ENCODE data around the gene NDUFA12. TPM values are rescaled to one million over a fixed set of nuclear protein-coding genes. Genes with fewer than 3 reads are reported as not detected.
"Not testable (repeated sequence)": the region's sequence is repeated elsewhere in the genome, so short reads cannot be mapped to it uniquely, and the experiment has no call there.

NDUFA12 gene
- total and polyA plus RNA-seq, 9 donors = 78.0 to 124 (median 89.2) TPM

DNA sequence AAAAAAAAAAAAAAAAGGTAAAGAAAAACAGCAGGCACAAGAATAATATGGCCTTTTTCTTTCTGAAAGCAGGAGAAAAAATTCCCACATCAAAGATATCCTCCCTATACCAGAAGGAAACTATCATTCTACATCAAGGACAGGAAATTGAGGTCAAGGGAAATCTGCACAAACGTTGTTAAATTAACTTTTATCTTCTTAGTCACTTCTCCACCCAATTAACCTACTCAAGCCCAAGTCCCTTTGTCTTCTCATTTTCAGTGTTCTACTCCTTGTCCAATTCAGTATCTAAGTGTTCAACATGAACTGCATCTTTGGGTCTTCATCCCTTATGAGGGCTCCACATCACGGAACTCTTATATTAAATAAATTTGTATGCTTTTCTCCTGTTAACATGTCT is 15.7 kb downstream of the NDUFA12 start:
- no peaks in the 10 kb centered on the region for H3K4me1 ChIP-seq (ENCODE audit: control insufficient read depth, insufficient read depth, low read length)
- 11% methylated on average over 1 of the region's 2 CpGs for whole genome bisulfite sequencing (ENCODE audit: insufficient coverage)

DNA sequence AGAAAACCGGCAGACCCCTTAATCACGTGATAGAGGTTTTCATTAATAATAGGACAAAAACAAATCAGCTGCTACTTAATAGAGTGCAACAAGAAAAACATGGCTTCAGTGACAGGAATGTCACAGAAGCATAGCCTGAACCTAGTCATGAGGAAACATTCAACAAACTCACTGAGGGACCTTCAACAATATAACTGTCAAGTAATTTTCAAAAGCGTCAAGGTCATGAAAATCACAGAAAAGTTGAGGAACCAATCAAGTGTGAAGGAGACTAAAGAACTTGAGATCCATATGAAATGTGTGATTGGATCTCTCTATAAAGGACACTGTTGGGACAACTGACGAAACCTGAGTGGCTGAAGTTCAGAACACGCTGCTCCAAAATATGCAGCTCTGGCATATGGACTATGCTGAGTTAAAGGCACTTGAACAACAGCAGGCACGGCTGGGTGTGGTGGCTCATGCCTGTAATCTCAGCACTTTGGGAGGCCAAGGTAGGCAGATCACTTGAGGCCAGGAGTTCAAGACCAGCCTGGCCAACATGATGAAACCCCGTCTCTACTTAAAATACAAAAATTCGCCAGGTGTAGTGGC is 16.3 kb downstream of the NDUFA12 start:
- H3K27me3 ChIP-seq (ENCODE audit: control insufficient read depth, insufficient read depth, low read length) = no peaks in the 10 kb centered on the region
- no peaks in the 10 kb centered on the region for H3K9me3 ChIP-seq (replicated peaks; ENCODE audit: control insufficient read depth, low read depth, low read length)
- no peaks in the 10 kb centered on the region for H3K4me1 ChIP-seq (ENCODE audit: control insufficient read depth, insufficient read depth, low read length)
- DNase-seq = no peak
- no peak overlapping the region for H3K4me3 ChIP-seq (ENCODE audit: low read length)
- 95% methylated on average over 3 of the region's 8 CpGs for WGBS (ENCODE audit: insufficient coverage)
- H3K27ac ChIP-seq (ENCODE audit: low read length) = no peak overlapping the region
- H3K36me3 ChIP-seq (ENCODE audit: control insufficient read depth, insufficient read depth, low read length) = peaks cover 20% of the 10 kb centered on the region

More for the DNA sequence above, 15.7 kb downstream of the NDUFA12 start:
- Histone ChIP-seq H3K36me3 (ENCODE audit: control insufficient read depth, insufficient read depth, low read length) (peaks cover 23% of the 10 kb centered on the region), H3K27me3 (ENCODE audit: control insufficient read depth, insufficient read depth, low read length) (no peaks in the 10 kb centered on the region), H3K4me3 (ENCODE audit: low read length) (no peak overlapping the region), H3K27ac (ENCODE audit: low read length) (no peak overlapping the region), H3K9me3 (replicated peaks; ENCODE audit: control insufficient read depth, low read depth, low read length) (no peaks in the 10 kb centered on the region)
- DNase-seq = no peak

DNA sequence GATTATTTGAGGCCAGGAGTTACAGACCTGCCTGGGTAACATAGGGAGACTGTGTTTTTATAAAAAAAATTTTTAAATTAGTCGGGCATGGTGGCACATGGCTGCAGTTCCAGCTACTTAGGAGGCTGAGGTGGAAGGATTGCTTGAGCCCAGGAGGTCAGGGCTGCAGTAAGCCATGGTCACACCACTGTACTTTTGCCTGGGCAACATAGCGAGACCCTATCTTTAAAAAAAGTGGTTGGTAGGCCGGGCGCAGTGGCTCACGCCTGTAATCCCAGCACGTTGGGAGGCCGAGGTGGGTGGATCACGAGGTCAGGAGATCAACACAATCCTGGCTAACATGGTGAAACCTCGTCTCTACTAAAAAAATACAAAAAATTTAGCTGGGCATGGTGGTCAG is 18.4 kb downstream of the NDUFA12 start:
- WGBS (ENCODE audit: insufficient coverage) = 89% methylated on average over 8 of the region's 9 CpGs
- not testable (repeated sequence) for H3K27ac ChIP-seq (ENCODE audit: low read length); H3K27me3 ChIP-seq (ENCODE audit: control insufficient read depth, insufficient read depth, low read length)

DNA sequence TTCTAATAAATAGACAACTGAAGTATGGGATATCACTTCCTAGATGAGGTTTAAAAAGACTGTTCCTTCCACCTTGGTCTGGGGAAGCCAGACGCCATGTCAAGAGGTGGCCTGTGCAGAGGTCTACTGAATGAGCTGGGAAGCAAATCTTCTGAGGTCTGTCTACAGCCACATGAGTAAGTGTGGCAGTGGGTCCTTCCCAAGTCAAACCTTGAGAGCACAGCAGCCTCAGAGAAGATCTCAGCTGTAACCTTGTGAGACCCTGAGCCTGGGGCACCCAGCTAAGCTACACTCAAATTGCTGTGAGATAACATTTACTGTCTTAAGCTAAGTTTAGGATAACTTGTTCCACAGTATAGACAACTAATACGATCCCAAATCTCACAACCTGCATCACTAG is 20.2 kb downstream of the NDUFA12 start:
- Histone ChIP-seq H3K9me3 (replicated peaks; ENCODE audit: control insufficient read depth, low read depth, low read length) (no peaks in the 10 kb centered on the region), H3K27ac (ENCODE audit: low read length) (no peak overlapping the region), H3K4me3 (ENCODE audit: low read length) (no peak overlapping the region), H3K36me3 (ENCODE audit: control insufficient read depth, insufficient read depth, low read length) (peaks cover 15% of the 10 kb centered on the region), H3K4me1 (ENCODE audit: control insufficient read depth, insufficient read depth, low read length) (no peaks in the 10 kb centered on the region), H3K27me3 (ENCODE audit: control insufficient read depth, insufficient read depth, low read length) (no peaks in the 10 kb centered on the region)
- no peak for DNase-seq
- WGBS (ENCODE audit: insufficient coverage) = 100% methylated on average over 2 of the region's 2 CpGs

More for the DNA sequence above, 18.4 kb downstream of the NDUFA12 start:
- H3K4me1 ChIP-seq (ENCODE audit: control insufficient read depth, insufficient read depth, low read length); H3K9me3 ChIP-seq (replicated peaks; ENCODE audit: control insufficient read depth, low read depth, low read length); H3K4me3 ChIP-seq (ENCODE audit: low read length); DNase-seq: not testable (repeated sequence)
- peaks cover 15% of the 10 kb centered on the region for H3K36me3 ChIP-seq (ENCODE audit: control insufficient read depth, insufficient read depth, low read length)

DNA sequence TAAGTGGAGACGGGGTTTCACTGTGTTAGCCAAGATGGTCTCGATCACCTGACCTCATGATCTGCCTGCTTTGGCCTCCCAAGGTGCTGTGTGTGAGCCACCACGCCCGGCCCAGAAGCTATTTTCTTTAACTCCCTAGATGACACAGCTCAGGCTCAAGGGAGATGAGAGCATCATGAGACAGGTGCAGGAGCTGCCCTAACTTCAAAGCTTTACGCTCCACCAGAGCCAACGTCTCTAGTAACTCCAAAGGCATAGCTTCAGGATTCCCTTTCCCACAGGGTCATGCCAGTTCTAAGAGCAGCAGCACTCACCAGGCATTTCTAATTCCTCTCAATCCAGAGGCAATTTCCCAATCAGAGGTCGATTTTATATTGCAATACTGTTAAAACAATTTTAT is 21.0 kb downstream of the NDUFA12 start:
- H3K9me3 ChIP-seq (replicated peaks; ENCODE audit: control insufficient read depth, low read depth, low read length) = no peaks in the 10 kb centered on the region
- H3K4me3 ChIP-seq (ENCODE audit: low read length) = no peak overlapping the region
- 74% methylated on average over 6 of the region's 7 CpGs for WGBS (ENCODE audit: insufficient coverage)
- H3K36me3 ChIP-seq (ENCODE audit: control insufficient read depth, insufficient read depth, low read length) = peaks cover 20% of the 10 kb centered on the region
- H3K27me3 ChIP-seq (ENCODE audit: control insufficient read depth, insufficient read depth, low read length) = no peaks in the 10 kb centered on the region
- H3K4me1 ChIP-seq (ENCODE audit: control insufficient read depth, insufficient read depth, low read length) = no peaks in the 10 kb centered on the region
- no peak overlapping the region for H3K27ac ChIP-seq (ENCODE audit: low read length)
- no peak for DNase-seq

DNA sequence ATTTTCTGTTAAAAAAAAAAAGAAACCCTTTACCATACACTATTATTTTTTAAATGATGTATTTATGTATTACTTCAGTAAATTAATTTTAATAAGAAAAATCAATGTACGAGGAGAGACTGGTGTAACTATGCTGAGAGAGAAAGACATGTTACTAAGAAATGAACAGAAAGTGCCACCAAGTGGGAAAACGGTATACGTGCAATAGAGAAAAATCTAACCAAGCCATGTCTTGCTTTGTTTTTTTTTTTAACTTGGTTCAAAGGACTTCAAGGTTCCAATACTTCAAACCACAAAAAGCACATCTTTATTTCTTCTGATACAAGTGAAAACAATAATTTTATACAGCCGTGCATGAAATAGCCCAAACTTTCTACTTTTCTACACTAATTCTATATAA is 22.9 kb downstream of the NDUFA12 start:
- H3K36me3 ChIP-seq (ENCODE audit: control insufficient read depth, insufficient read depth, low read length) = peaks cover 20% of the 10 kb centered on the region
- no peak overlapping the region for H3K27ac ChIP-seq (ENCODE audit: low read length)
- WGBS (ENCODE audit: insufficient coverage) = 60% methylated on average over 1 of the region's 4 CpGs
- no peaks in the 10 kb centered on the region for H3K4me1 ChIP-seq (ENCODE audit: control insufficient read depth, insufficient read depth, low read length)
- peak; percentile 30 for DNase-seq
- no peaks in the 10 kb centered on the region for H3K9me3 ChIP-seq (replicated peaks; ENCODE audit: control insufficient read depth, low read depth, low read length)
- H3K4me3 ChIP-seq (ENCODE audit: low read length) = no peak overlapping the region
- H3K27me3 ChIP-seq (ENCODE audit: control insufficient read depth, insufficient read depth, low read length) = no peaks in the 10 kb centered on the region

DNA sequence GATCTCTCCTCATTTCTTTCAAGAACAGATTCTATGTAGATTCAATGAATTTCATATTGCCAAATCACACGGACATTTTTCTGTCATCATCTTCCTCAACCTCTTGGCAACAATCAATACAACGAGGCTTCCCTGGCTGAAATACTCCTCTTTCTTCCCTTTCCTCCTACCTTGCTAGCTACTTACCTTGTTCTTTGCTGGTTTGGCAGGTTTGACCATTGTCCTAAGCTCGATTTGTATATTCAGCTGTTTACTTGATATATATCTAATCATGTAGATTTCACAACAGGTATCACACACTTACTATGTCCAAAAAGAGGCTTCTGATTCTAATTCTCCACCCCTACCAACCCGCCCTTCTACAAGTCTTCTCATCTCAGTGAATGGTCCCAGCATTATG is 23.6 kb downstream of the NDUFA12 start:
- Histone ChIP-seq H3K27ac (ENCODE audit: low read length) (no peak overlapping the region), H3K27me3 (ENCODE audit: control insufficient read depth, insufficient read depth, low read length) (no peaks in the 10 kb centered on the region), H3K4me1 (ENCODE audit: control insufficient read depth, insufficient read depth, low read length) (no peaks in the 10 kb centered on the region), H3K36me3 (ENCODE audit: control insufficient read depth, insufficient read depth, low read length) (peaks cover 20% of the 10 kb centered on the region), H3K9me3 (replicated peaks; ENCODE audit: control insufficient read depth, low read depth, low read length) (no peaks in the 10 kb centered on the region), H3K4me3 (ENCODE audit: low read length) (no peak overlapping the region)
- 94% methylated on average over 3 of the region's 4 CpGs for WGBS (ENCODE audit: insufficient coverage)
- DNase-seq = no peak

DNA sequence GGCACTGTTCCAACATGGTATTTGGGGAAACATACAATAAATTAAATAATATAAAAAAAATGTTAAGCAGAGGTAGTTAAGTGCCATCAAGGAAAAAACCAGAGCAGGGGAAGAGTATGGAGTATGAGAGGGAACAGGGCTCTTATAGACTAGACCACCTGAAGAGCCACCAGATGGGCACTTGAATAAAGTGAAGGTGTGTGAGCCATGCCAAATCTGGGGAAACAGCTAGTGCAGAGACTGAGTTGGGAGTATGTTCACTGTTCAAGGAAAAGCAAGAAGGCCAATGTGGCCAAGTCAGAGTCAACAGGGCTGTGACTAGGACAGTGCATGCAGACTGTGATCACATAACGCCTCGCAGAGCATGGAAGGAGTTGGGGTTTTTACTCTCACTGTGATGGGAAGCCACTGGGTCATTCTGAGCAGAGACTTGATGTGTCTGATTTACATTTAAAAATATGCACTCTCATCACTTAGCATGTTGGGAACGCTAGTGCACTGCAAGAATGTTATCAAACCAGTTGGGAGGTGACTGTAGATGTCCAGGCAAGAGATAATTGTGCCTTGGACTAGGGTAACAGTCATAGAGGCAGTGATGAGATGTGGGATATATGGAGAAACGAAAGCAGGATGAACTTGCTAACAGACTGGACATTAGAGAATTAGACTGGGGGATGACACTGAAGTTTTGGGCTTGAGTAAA is 25.6 kb downstream of the NDUFA12 start:
- H3K9me3 ChIP-seq (replicated peaks; ENCODE audit: control insufficient read depth, low read depth, low read length) = no peaks in the 10 kb centered on the region
- no peak overlapping the region for H3K27ac ChIP-seq (ENCODE audit: low read length)
- no peaks in the 10 kb centered on the region for H3K27me3 ChIP-seq (ENCODE audit: control insufficient read depth, insufficient read depth, low read length)
- WGBS (ENCODE audit: insufficient coverage) = no CpG with 5 or more reads among the region's 4 CpGs
- H3K4me3 ChIP-seq (ENCODE audit: low read length) = no peak overlapping the region
- DNase-seq = no peak
- no peaks in the 10 kb centered on the region for H3K4me1 ChIP-seq (ENCODE audit: control insufficient read depth, insufficient read depth, low read length)
- H3K36me3 ChIP-seq (ENCODE audit: control insufficient read depth, insufficient read depth, low read length) = peaks cover 9% of the 10 kb centered on the region

DNA sequence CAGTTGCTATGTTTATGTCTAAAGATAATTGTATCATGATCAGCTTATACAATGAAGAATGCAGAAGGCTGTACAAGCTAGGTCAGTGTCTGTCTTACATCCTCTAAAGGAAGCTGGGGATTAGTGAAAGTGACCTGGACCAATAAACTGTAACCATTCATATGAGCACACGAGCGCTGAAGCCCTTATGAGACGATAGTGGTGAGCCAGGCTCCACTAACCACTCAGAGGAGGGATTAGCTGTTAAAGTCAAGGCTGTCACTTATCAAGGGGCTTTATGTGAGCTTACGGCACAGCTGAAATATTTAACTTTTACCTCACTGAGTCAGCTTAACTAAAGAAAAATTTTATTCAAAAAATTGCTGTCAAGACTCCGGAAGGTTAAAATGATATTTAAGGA is 30.3 kb downstream of the NDUFA12 start:
- Histone ChIP-seq H3K4me3 (ENCODE audit: low read length) (no peak overlapping the region), H3K27me3 (ENCODE audit: control insufficient read depth, insufficient read depth, low read length) (no peaks in the 10 kb centered on the region), H3K4me1 (ENCODE audit: control insufficient read depth, insufficient read depth, low read length) (no peaks in the 10 kb centered on the region), H3K9me3 (replicated peaks; ENCODE audit: control insufficient read depth, low read depth, low read length) (no peaks in the 10 kb centered on the region), H3K36me3 (ENCODE audit: control insufficient read depth, insufficient read depth, low read length) (peaks cover 11% of the 10 kb centered on the region), H3K27ac (ENCODE audit: low read length) (no peak overlapping the region)
- no CpG with 5 or more reads among the region's 5 CpGs for WGBS (ENCODE audit: insufficient coverage)
- no peak for DNase-seq

DNA sequence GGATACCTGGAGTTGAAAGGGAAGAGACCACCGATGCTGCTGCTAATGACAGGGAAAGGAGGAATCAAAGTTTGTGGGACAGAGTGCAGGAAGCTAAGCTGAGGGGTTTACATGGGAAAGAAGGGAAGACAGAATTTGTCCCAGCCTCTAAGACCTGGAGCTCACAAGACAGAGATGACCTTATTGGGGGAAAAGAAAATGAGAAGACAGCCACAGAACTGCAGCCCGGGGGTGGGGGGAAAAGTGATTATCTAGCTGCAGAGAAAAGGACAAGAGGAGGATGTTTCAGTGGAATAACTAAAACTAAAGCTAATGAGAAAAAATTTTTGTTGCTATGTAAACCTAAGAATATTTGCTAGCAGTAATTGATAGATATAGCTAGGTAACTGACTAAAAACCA is 30.7 kb downstream of the NDUFA12 start:
- Histone ChIP-seq H3K4me1 (ENCODE audit: control insufficient read depth, insufficient read depth, low read length) (no peaks in the 10 kb centered on the region), H3K9me3 (replicated peaks; ENCODE audit: control insufficient read depth, low read depth, low read length) (no peaks in the 10 kb centered on the region), H3K27me3 (ENCODE audit: control insufficient read depth, insufficient read depth, low read length) (no peaks in the 10 kb centered on the region), H3K27ac (ENCODE audit: low read length) (no peak overlapping the region), H3K4me3 (ENCODE audit: low read length) (no peak overlapping the region), H3K36me3 (ENCODE audit: control insufficient read depth, insufficient read depth, low read length) (peaks cover 7% of the 10 kb centered on the region)
- WGBS (ENCODE audit: insufficient coverage) = 49% methylated on average over 2 of the region's 2 CpGs
- no peak for DNase-seq
